Measurements from ENCODE around the gene EYS.
"Not testable (repeated sequence)": the region's sequence is repeated elsewhere in the genome, so short reads cannot be mapped to it uniquely, and the experiment has no call there.

The EYS gene

GRCh38 chr6:65064844-65065243 lies 642.2 kb downstream of the EYS start:
- no peak for DNase-seq

- no peak for DNase-seq
Measured at GRCh38 chr6:65059568-65059967, 647.5 kb downstream of the EYS start.

- DNase-seq = no peak
Measured at GRCh38 chr6:65055545-65055944, 651.5 kb downstream of the EYS start.

GRCh38 chr6:65052626-65053025 lies 654.4 kb downstream of the EYS start:
- DNase-seq = no peak

- DNase-seq = no peak
Measured at GRCh38 chr6:65045801-65046200, 661.2 kb downstream of the EYS start.

- no peak for DNase-seq
Measured at GRCh38 chr6:65014006-65014405, 693.0 kb downstream of the EYS start.

- DNase-seq = no peak
Measured at GRCh38 chr6:65006788-65007187, 700.2 kb downstream of the EYS start.

- no peak for DNase-seq
Measured at GRCh38 chr6:65004283-65004682, 702.7 kb downstream of the EYS start.

- DNase-seq = not testable (repeated sequence)
Measured at GRCh38 chr6:65002882-65003281, 704.1 kb downstream of the EYS start.

GRCh38 chr6:65000815-65001214 lies 706.2 kb downstream of the EYS start:
- no peak for DNase-seq

GRCh38 chr6:64998204-64998603 lies 708.8 kb downstream of the EYS start:
- DNase-seq = no peak

GRCh38 chr6:64996301-64996700 lies 710.7 kb downstream of the EYS start:
- no peak for DNase-seq

- DNase-seq = no peak
Measured at GRCh38 chr6:64990652-64991304, 716.2 kb downstream of the EYS start.

GRCh38 chr6:64988148-64988547 lies 718.9 kb downstream of the EYS start:
- DNase-seq = no peak

GRCh38 chr6:64987066-64987465 lies 720.0 kb downstream of the EYS start:
- no peak for DNase-seq

- DNase-seq = no peak
Measured at GRCh38 chr6:64985726-64986125, 721.3 kb downstream of the EYS start.

GRCh38 chr6:64984948-64985347 lies 722.1 kb downstream of the EYS start:
- DNase-seq = no peak

- no peak for DNase-seq
Measured at GRCh38 chr6:64983089-64983488, 723.9 kb downstream of the EYS start.

GRCh38 chr6:64973142-64973541 lies 733.9 kb downstream of the EYS start:
- no peak for DNase-seq

- DNase-seq = no peak
Measured at GRCh38 chr6:64969139-64969538, 737.9 kb downstream of the EYS start.

- DNase-seq = no peak
Measured at GRCh38 chr6:64955435-64955848, 751.6 kb downstream of the EYS start.

- DNase-seq = no peak
Measured at GRCh38 chr6:64949257-64949656, 757.8 kb downstream of the EYS start.

- no peak for DNase-seq
Measured at GRCh38 chr6:64948261-64948660, 758.8 kb downstream of the EYS start.

- DNase-seq = no peak
Measured at GRCh38 chr6:64945450-64945849, 761.6 kb downstream of the EYS start.

- DNase-seq = no peak
Measured at GRCh38 chr6:64932486-64932885, 774.5 kb downstream of the EYS start.

- DNase-seq = no peak
Measured at GRCh38 chr6:64930681-64931080, 776.3 kb downstream of the EYS start.

All from activated CD4-positive, alpha-beta T cell treated with anti-CD3 and anti-CD28 coated beads, Interleukin-2, Interleukin-6, amounts not matched to agents 100 ng/mL and 50 ng/mL, durations not matched to agents 16 hours and 8 hours (primary cell).